Brain microvascular endothelial cell (primary cell): ENCODE measurements around the gene MKNK1.
A peak's percentile ranks its signal among the peaks of the same experiment; 100 is the strongest.

Experiments
- DNase-seq: peaks from one replicate; pipeline ENCODE4 v3.0.0-alpha.2; 2020
- H3K27ac ChIP-seq: fragments of 250-450 bp; sonication (Bioruptor Pico); 2 replicates; pipeline ENCODE4 v1.5.1; 2020; ENCODE audit warnings: mild to moderate bottlenecking, moderate library complexity
- H3K27me3 ChIP-seq: fragments of 250-450 bp; sonication (Bioruptor Pico); replicated peaks from 2 replicates; pipeline ENCODE4 v1.5.1; 2020; ENCODE audit warnings: mild to moderate bottlenecking
- H3K36me3 ChIP-seq: fragments of 250-450 bp; sonication (Bioruptor Pico); replicated peaks from 2 replicates; pipeline ENCODE4 v1.5.1; 2020; ENCODE audit warnings: mild to moderate bottlenecking
- H3K4me3 ChIP-seq: 2 replicates; pipeline ENCODE4 v1.5.1; 2011; ENCODE audit warnings: low read depth, mild to moderate bottlenecking, control low read depth, low read length, moderate library complexity
- CTCF ChIP-seq: IDR thresholded peaks from 2 replicates; pipeline ENCODE4 v1.5.1; 2011; ENCODE audit warnings: low read depth, mild to moderate bottlenecking, moderate library complexity, low read length, control low read depth, inconsistent platforms; ENCODE audit errors: missing control alignments
- in situ Hi-C: cut with HindIII; loops from 2 replicates; pipeline ENCODE4 v1.10.0; 2017; ENCODE audit warnings: low sequenced_read_pairs, low pct_ligation_motif_present

The MKNK1 gene

GRCh38 chr1:46580140-46580903 lies 23.7 kb downstream of the MKNK1 start:
- in situ Hi-C loops: no loop called here
- H3K27ac ChIP-seq: no peak overlapping the region
- DNase-seq: peak; percentile 19
- H3K27me3 ChIP-seq: no peaks in the 10 kb centered on the region
- TF ChIP-seq CTCF: no peak
- peaks cover 19% of the 10 kb centered on the region for H3K36me3 ChIP-seq
- no peak overlapping the region for H3K4me3 ChIP-seq

- no peaks in the 10 kb centered on the region for H3K27me3 ChIP-seq
- in situ Hi-C loops: no loop called here
- H3K36me3 ChIP-seq: peaks cover 19% of the 10 kb centered on the region
- H3K27ac ChIP-seq: no peak overlapping the region
- no peak for DNase-seq
- no peak for TF ChIP-seq CTCF
- H3K4me3 ChIP-seq: no peak overlapping the region
Measured at GRCh38 chr1:46577671-46578070, 26.4 kb downstream of the MKNK1 start.

GRCh38 chr1:46576596-46576995 lies 27.5 kb downstream of the MKNK1 start:
- in situ Hi-C loops: no loop called here
- H3K36me3 ChIP-seq: peaks cover 8% of the 10 kb centered on the region
- no peak for TF ChIP-seq CTCF
- no peaks in the 10 kb centered on the region for H3K27me3 ChIP-seq
- DNase-seq: no peak
- no peak overlapping the region for H3K27ac ChIP-seq
- no peak overlapping the region for H3K4me3 ChIP-seq

- in situ Hi-C loops: no loop called here
- H3K36me3 ChIP-seq: peaks cover 7% of the 10 kb centered on the region
Measured at GRCh38 chr1:46575778-46576177, 28.3 kb downstream of the MKNK1 start.

GRCh38 chr1:46575300-46575699 lies 28.8 kb downstream of the MKNK1 start:
- Histone ChIP-seq H3K27me3 (no peaks in the 10 kb centered on the region), H3K27ac (no peak overlapping the region), H3K4me3 (no peak overlapping the region), H3K36me3 (peaks cover 7% of the 10 kb centered on the region)
- in situ Hi-C loops: no loop called here
- no peak for TF ChIP-seq CTCF
- DNase-seq: no peak

More at GRCh38 chr1:46575778-46576177, 28.3 kb downstream of the MKNK1 start:
- Histone ChIP-seq H3K4me3 (no peak overlapping the region), H3K27ac (no peak overlapping the region), H3K27me3 (no peaks in the 10 kb centered on the region)
- no peak for TF ChIP-seq CTCF
- no peak for DNase-seq
